NCI-H748 treated with DMSO at 0.1 percent for 48 hours (cell line): Measurements from ENCODE around the gene ADGB.
"Not testable (repeated sequence)": the region's sequence is repeated elsewhere in the genome, so short reads cannot be mapped to it uniquely, and the experiment has no call there.

Source experiments
- DNase-seq: peaks from one replicate; lab custom pipeline; 2025; lab: John Stamatoyannopoulos, UW

ADGB gene

GRCh38 chr6:146768722-146769121 lies 169.9 kb downstream of the ADGB start:
- no peak for DNase-seq

- no peak for DNase-seq
Observed at GRCh38 chr6:146770275-146770964, 171.6 kb downstream of the ADGB start.

GRCh38 chr6:146770965-146771735 lies 172.4 kb downstream of the ADGB start:
- DNase-seq = no peak

- DNase-seq = no peak
Observed at GRCh38 chr6:146775220-146775619, 176.4 kb downstream of the ADGB start.

GRCh38 chr6:146781836-146782235 lies 183.1 kb downstream of the ADGB start:
- DNase-seq = no peak

DNA sequence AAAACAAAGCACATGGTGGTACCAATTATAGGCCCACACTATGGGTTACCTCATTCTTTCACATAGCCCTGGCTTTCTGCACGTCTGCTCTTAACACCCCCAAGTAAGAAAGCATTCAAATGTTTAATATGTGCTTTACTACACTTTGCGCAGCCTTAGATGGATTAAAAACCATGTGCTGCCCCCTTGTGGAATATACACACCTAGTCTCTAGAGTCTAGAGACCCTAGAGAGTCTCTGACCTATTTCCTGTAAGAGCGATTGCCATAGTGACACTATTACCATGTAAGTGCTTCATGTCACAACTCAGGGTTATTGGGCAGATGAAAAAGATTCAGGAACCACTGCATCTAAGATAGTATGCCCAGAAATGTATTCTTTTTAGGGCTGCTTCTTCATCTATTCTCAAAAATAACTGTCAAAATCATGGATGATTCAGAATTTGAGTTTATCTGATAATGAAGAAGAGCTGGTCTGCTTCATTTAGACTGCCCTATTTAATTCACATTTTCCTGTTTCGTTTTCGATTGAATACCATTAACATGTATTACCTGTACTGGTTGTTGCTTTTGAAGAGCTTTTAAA lies 186.3 kb downstream of the ADGB start:
- DNase-seq = peak; percentile 69

- no peak for DNase-seq
Observed at GRCh38 chr6:146787876-146788508, 189.2 kb downstream of the ADGB start.

DNA sequence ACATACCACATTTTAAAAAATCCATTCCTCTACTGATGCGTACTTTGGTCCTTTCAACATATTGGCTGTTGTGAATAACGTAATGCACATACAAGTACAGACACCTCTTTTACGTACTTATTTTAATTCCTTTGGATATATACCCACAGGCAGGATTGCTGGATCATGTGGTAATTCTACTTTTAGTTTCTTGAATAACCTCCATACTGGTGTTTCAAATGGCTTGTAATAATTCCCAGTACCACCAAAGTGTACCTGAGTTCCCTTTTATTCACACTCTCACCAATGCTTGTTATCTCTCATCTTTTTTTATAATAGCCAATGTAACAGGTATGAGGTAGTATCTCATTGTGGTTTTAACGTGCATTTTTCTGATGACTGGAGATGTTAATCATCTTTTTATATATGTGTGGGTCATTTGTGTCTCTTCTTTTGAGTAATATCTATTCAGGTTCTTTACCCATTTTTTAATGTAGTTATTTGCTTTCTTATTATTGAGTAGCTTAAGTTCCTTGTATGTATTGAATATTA lies 191.9 kb downstream of the ADGB start:
- DNase-seq = no peak

DNA sequence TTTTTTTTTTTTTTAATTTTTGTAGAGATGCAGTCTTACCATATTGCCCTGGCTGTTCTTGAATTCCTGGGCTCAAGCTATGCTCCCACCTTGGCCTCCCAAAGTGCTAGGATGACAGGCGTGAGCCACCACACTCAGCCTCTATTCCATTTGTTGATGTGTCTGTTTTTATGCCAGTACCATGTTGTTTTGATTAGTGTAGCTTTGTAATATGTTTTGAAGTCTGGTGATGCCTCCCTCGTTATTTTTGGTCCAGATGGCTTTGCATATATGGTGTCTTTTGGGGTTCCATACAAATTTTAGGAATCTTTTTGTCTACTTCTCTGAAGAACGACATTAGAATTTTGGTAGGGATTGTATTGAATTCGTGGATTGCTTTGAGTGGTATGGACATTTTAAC lies 193.2 kb downstream of the ADGB start:
- no peak for DNase-seq

DNA sequence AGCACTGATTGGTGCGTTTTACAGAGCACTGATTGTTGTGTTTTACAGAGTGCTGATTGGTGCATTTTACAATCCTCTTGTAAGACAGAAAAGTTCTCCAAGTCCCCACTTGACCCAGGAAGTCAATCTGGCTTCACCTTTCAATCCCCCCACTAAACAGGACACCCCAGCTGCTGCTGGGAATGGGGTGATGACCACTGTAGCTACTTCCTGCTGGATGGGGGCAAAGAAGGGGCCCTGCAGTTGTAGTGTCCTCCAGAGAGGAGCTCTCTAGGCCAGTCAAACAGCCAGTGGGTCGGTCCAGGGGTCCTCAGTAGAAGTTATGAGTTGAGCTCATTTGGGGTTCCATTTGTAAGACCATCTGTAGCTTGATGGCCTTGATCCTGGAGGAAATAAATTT lies 194.4 kb downstream of the ADGB start:
- DNase-seq = not testable (repeated sequence)

DNA sequence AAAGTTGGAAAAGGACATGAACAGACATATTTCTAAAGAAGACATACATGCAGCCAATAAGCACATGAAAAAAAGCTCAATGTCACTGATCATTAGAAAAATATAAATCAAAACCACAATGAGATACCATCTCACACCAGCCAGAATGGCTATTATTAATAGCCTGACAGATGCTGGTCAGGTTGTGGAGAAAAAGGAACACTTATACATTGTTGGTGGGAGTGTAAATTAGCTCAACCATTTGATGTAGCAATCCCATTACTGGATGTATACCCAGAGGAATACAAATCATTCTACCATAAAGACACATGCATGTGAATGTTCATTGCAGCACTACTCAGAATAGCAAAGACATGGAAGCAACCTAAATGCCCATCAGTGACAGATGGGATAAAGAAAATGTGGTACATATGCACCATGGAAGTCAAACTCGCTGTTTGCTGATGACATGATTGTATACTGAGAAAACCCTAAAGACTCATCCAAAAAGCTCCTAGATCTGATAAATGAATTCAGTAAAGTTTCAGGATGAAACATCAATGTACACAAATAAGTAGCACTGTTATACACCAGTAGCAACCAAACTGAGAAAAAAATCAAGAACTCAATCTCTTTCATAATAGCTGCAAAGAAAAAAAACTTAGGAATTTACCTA lies 196.8 kb downstream of the ADGB start:
- no peak for DNase-seq

GRCh38 chr6:146803167-146803566 lies 204.4 kb downstream of the ADGB start:
- not testable (repeated sequence) for DNase-seq

DNA sequence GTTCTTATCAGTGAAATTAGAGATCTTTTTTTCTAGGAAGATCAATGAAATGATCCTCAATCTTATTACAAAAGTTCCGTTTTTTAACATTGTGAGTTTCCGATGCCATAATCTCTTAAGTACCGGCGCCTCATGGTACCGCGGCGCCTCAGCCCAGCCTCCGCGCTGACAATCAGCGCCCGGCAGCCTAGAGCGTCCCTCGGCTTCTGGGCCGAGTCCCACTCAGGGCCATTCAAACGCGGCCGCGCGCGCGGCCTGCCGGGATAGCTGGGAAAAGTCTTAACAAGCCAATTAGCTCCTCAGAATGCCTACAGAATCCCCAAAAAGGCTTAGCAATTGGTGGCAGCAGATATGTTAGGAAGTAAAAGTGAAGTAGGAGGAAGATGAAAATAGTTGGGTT lies 204.8 kb downstream of the ADGB start:
- DNase-seq = no peak

DNA sequence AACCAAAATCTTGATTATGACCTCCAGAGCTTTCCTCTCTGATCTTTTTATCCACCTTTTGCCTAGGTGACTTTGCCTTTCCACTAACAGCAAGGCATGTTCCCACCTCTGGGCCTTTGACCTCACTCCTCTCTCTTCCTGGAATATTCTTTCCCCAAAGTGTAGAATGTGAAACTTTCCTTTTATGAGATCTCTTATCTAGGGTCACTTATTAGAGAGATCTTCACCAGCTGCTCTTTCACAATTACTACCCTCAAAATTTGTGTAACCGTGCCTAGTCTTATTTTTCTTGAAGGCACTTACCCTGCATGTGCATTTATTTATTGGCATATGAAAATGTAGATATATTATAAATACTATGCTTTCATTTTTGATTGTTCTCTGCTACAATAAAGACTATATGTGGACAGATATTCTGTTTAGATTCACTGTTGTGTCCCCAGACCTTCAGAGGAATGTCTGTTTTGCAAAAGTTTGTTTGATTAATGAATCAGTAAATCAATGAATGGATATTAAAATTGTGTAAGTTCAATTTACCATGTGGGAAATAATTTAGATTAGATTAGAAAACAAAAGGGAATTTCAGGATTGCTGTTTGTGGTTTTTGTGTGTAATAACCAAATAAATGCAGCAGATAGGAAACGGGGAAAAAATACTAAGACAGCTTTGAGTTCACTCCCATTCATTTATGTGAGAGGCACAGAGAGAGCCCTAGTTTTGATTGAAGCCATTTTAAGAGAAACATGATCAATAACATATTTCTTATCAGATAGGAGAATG lies 207.0 kb downstream of the ADGB start:
- no peak for DNase-seq

GRCh38 chr6:146809014-146809413 lies 210.2 kb downstream of the ADGB start:
- not testable (repeated sequence) for DNase-seq

DNA sequence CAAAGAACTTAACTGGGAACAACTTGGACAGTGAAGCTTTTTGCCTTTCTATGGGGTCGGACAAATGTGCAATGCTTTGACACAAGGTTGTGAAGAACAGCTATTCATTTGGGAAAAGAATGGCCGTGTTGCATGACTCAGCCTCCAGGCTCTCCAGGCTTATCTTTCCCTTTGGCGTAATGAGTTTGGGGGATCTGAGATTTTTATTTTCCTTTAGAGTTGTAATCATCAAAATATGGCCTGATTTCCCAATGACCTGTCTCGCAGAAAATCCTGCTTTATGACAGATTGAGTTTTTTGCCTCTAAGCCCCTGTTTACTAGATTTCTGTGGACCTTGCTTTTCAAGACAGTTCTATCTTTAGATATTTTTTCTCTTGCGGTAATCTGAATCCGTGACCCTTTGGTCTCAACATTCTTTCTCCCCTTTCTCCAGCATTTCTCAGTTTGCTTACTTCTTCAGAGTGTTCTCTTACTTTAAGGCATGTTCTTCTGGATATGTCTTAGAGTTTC lies 214.1 kb downstream of the ADGB start:
- not testable (repeated sequence) for DNase-seq

DNA sequence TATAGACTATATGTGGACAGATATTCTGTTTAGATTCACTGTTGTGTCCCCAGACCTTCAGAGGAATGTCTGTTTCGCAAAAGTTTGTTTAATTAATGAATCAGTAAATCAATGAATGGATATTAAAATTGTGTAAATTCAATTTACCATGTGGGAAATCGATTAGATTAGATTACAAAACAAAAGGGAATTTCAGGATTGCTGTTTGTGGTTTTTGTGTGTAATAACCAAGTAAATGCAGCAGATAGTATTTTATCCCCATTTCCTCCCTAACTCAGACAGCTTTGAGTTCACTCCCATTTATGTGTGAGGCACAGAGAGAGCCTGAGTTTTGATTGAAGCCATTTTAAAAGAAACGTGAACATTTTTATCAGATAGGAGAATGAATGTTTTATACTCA lies 214.8 kb downstream of the ADGB start:
- no peak for DNase-seq

GRCh38 chr6:146814148-146814750 lies 215.5 kb downstream of the ADGB start:
- DNase-seq = no peak

GRCh38 chr6:146815511-146816462 lies 217.0 kb downstream of the ADGB start:
- DNase-seq = not testable (repeated sequence)
